HepG2 (cell line): Measurements from ENCODE around the gene CAPZA1. TPM values are rescaled to one million over a fixed set of nuclear protein-coding genes. Genes with fewer than 3 reads are reported as not detected.
A peak's percentile ranks its signal among the peaks of the same experiment; 100 is the strongest.

Experiments
- DNMT3B ChIP-seq: conservative IDR thresholded peaks from 2 replicates; pipeline ENCODE4 v1.6.1; 2016; ENCODE audit warnings: missing biosample characterization, control low read depth
- FOSL2 ChIP-seq: sonication (generic); formaldehyde crosslinking; IDR thresholded peaks from 2 replicates; pipeline ENCODE4 v1.4.0; 2020; ENCODE audit warnings: missing genetic modification reagents
- GPN1 ChIP-seq: sonication (generic); formaldehyde crosslinking; IDR thresholded peaks from 2 replicates; pipeline ENCODE4 v1.5.1; 2020; ENCODE audit warnings: missing genetic modification reagents, borderline replicate concordance
- HES4 ChIP-seq: sonication (generic); formaldehyde crosslinking; IDR thresholded peaks from 2 replicates; pipeline ENCODE4 v1.9.0; 2021; ENCODE audit warnings: mild to moderate bottlenecking, missing genetic modification reagents, borderline replicate concordance
- HNRNPH1 ChIP-seq: fragments of 200-400 bp; formaldehyde crosslinking; optimal IDR thresholded peaks from 2 replicates; pipeline ENCODE3; 2017; ENCODE audit warnings: mild to moderate bottlenecking, low read depth, low read length
- HOXA9 ChIP-seq: sonication (generic); formaldehyde crosslinking; IDR thresholded peaks from 2 replicates; pipeline ENCODE4 v1.8.1; 2022; ENCODE audit warnings: missing genetic modification reagents, mild to moderate bottlenecking, moderate library complexity, borderline replicate concordance
- JUNB ChIP-seq: sonication (generic); formaldehyde crosslinking; IDR thresholded peaks from 2 replicates; pipeline ENCODE4 v1.8.0; 2022; ENCODE audit warnings: missing genetic modification reagents, mild to moderate bottlenecking, borderline replicate concordance
- SMAD1 ChIP-seq: sonication (generic); formaldehyde crosslinking; IDR thresholded peaks from 2 replicates; pipeline ENCODE4 v1.4.0; 2020; ENCODE audit warnings: missing genetic modification reagents, low read depth, mild to moderate bottlenecking, borderline replicate concordance
- TBX3 ChIP-seq: fragments of 450-650 bp; IDR thresholded peaks from 2 replicates; pipeline ENCODE4 v1.6.1; 2017; ENCODE audit warnings: antibody characterized with exemption, mild to moderate bottlenecking, inconsistent platforms, borderline replicate concordance
- ZFP36L1 ChIP-seq: sonication (generic); formaldehyde crosslinking; IDR thresholded peaks from 2 replicates; pipeline ENCODE4 v1.8.0; 2022; ENCODE audit warnings: mild to moderate bottlenecking, missing genetic modification reagents, moderate library complexity
- ZNF224 ChIP-seq: sonication (generic); formaldehyde crosslinking; IDR thresholded peaks from 2 replicates; pipeline ENCODE4 v1.5.0; 2020; ENCODE audit warnings: mild to moderate bottlenecking, missing genetic modification reagents
- ZNF230 ChIP-seq: sonication (generic); formaldehyde crosslinking; IDR thresholded peaks from 2 replicates; pipeline ENCODE4 v1.4.0; 2020; ENCODE audit warnings: mild to moderate bottlenecking, missing genetic modification reagents
- ZNF264 ChIP-seq: sonication (generic); formaldehyde crosslinking; IDR thresholded peaks from 2 replicates; pipeline ENCODE4 v1.4.0; 2020; ENCODE audit warnings: missing genetic modification reagents
- ZNF326 ChIP-seq: sonication (generic); formaldehyde crosslinking; IDR thresholded peaks from 2 replicates; pipeline ENCODE4 v1.4.0; 2020; ENCODE audit warnings: missing genetic modification reagents, borderline replicate concordance
- ZNF549 ChIP-seq: sonication (generic); formaldehyde crosslinking; IDR thresholded peaks from 2 replicates; pipeline ENCODE4 v1.5.0; 2020; ENCODE audit warnings: missing genetic modification reagents
- ZNF572 ChIP-seq: sonication (generic); formaldehyde crosslinking; IDR thresholded peaks from 2 replicates; pipeline ENCODE4 v1.5.1; 2020; ENCODE audit warnings: mild to moderate bottlenecking, missing genetic modification reagents
- ZNF768 ChIP-seq: sonication (generic); formaldehyde crosslinking; IDR thresholded peaks from 2 replicates; pipeline ENCODE4 v1.4.0; 2020; ENCODE audit warnings: missing genetic modification reagents
- ZSCAN21 ChIP-seq: sonication (generic); formaldehyde crosslinking; IDR thresholded peaks from 2 replicates; pipeline ENCODE4 v1.8.0; 2022; ENCODE audit warnings: mild to moderate bottlenecking, missing genetic modification reagents, moderate library complexity, borderline replicate concordance
- polyA plus RNA-seq, 8 experiments: library from polyadenylated mRNA; depleted of rRNA in 3 of 8; stranded (reverse) in 7 of 8; unstranded in 1 of 8; fragments of >200 nt; fragmentation: Illumina TruSeq in 4 of 8; extraction: Trizol in 4 of 8; gene quantifications; 2 replicates each; pipeline versions ENCODE4 v1.2.1 to v1.2.3, GENCODE V29; 2011 to 2016; ENCODE audit warnings: low read depth in 4 of 8, missing spikeins in 1 of 8, mixed read lengths in 1 of 8; ENCODE audit not compliant: insufficient read depth in 1 of 8
- total RNA-seq, 5 experiments: library from RNA; depleted of rRNA; stranded (reverse); fragments of >200 nt; fragmentation: Illumina TruSeq; extraction: Trizol; gene quantifications; 2 replicates each; pipeline ENCODE4 v1.2.3, GENCODE V29; 2016; ENCODE audit warnings: low read depth in 1 of 5
- TF ChIP-seq, protein P1 (sequence below): sonication (generic); formaldehyde crosslinking; IDR thresholded peaks from 2 replicates; pipeline ENCODE4 v1.5.1; 2020; ENCODE audit warnings: mild to moderate bottlenecking, missing genetic modification reagents
- TF ChIP-seq, protein P2 (sequence below): sonication (generic); formaldehyde crosslinking; IDR thresholded peaks from 2 replicates; pipeline ENCODE4 v1.5.1; 2020; ENCODE audit warnings: mild to moderate bottlenecking, moderate library complexity, missing genetic modification reagents
- TF ChIP-seq, protein P3 (sequence below): sonication (generic); formaldehyde crosslinking; IDR thresholded peaks from 2 replicates; pipeline ENCODE4 v1.8.0; 2022; ENCODE audit warnings: missing genetic modification reagents, low read depth, mild to moderate bottlenecking, borderline replicate concordance
- TF ChIP-seq, protein P4 (sequence below): sonication (generic); formaldehyde crosslinking; IDR thresholded peaks from 2 replicates; pipeline ENCODE4 v1.5.0; 2020; ENCODE audit warnings: missing genetic modification reagents, mild to moderate bottlenecking, borderline replicate concordance

CAPZA1 gene
- total and polyA plus RNA-seq, 2 of the 13 experiments (the other 11 are each of a cell fraction or from before 2014, with no cell fraction given), result 67.0 to 117 TPM

DNA sequence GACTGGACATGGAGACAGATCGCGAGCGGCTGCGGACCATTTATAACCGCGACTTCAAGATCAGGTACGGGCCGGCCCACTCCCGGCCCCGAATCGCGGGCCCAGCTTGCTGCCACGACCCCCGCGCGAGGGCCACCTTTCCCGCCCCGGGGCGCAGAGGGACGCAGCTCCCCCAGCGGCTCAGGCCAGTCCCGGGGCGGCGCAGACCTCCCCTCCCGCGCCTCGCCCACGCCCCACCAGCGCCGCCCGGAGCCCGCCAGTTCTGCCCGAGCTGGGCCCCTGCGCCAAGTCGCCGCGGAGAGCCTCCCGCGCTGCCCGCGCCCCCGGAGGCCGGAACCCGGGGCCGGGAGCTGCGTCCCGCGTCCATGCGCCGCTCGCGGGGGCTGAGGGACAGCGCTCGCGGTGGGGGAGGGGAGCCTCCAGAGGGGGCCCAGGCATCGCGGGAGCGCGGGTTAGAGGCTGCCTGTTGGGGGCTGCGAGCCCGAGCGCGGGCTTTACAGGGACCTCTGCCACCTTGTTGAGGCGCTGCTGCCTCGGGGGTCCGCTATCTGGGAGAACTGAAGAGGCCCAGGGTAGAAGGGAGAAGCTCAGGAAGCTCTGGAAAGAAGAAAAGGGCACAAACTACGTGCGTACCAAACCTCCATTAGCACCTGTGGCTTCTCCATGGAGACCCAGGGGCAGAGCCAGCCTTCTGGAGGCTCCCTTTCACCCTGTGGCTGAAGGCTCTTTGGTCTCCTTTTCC is 55.5 kb downstream of the CAPZA1 start (continued):
- TF ChIP-seq, protein P1, sequence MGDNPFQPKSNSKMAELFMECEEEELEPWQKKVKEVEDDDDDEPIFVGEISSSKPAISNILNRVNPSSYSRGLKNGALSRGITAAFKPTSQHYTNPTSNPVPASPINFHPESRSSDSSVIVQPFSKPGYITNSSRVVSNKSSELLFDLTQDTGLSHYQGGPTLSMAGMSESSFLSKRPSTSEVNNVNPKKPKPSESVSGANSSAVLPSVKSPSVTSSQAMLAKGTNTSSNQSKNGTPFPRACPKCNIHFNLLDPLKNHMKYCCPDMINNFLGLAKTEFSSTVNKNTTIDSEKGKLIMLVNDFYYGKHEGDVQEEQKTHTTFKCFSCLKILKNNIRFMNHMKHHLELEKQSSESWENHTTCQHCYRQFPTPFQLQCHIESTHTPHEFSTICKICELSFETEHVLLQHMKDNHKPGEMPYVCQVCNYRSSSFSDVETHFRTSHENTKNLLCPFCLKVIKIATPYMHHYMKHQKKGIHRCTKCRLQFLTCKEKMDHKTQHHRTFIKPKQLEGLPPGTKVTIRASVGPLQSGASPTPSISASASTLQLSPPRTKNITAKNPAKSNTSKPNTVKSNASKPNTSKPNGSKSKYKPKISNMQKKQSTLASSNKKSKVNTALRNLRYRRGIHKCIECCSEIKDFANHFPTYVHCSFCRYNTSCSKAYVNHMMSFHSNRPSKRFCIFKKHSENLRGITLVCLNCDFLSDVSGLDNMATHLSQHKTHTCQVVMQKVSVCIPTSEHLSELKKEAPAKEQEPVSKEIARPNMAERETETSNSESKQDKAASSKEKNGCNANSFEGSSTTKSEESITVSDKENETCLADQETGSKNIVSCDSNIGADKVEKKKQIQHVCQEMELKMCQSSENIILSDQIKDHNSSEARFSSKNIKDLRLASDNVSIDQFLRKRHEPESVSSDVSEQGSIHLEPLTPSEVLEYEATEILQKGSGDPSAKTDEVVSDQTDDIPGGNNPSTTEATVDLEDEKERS, result no peak
- TF ChIP-seq SMAD1 (no peak), HES4 (CRISPR knock-in tag) (peak; percentile 51; the same call in 1 of the 2 replicates), ZNF224 (CRISPR knock-in tag) (no peak), DNMT3B (no peak), ZNF549 (CRISPR knock-in tag) (no peak), HNRNPH1 (no peak), TBX3 (no peak), ZNF264 (no peak; the same call in 1 of the 2 replicates), JUNB (no peak), ZSCAN21 (CRISPR knock-in tag) (peak; percentile 52; the same call in 1 of the 2 replicates), ZNF768 (CRISPR knock-in tag) (peak; percentile 56; the same call in 1 of the 2 replicates), ZNF230 (CRISPR knock-in tag) (no peak), ZFP36L1 (CRISPR knock-in tag) (0 out of 2 replicates have a peak, but pooled peaks have one; percentile 46), HOXA9 (CRISPR knock-in tag) (no peak), FOSL2 (CRISPR knock-in tag) (no peak), ZNF572 (CRISPR knock-in tag) (no peak), ZNF326 (CRISPR knock-in tag) (no peak), GPN1 (CRISPR knock-in tag) (no peak)
- TF ChIP-seq, protein P2, sequence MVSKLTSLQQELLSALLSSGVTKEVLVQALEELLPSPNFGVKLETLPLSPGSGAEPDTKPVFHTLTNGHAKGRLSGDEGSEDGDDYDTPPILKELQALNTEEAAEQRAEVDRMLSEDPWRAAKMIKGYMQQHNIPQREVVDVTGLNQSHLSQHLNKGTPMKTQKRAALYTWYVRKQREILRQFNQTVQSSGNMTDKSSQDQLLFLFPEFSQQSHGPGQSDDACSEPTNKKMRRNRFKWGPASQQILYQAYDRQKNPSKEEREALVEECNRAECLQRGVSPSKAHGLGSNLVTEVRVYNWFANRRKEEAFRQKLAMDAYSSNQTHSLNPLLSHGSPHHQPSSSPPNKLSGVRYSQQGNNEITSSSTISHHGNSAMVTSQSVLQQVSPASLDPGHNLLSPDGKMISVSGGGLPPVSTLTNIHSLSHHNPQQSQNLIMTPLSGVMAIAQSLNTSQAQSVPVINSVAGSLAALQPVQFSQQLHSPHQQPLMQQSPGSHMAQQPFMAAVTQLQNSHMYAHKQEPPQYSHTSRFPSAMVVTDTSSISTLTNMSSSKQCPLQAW (CRISPR knock-in tag), result no peak
- TF ChIP-seq, protein P3, sequence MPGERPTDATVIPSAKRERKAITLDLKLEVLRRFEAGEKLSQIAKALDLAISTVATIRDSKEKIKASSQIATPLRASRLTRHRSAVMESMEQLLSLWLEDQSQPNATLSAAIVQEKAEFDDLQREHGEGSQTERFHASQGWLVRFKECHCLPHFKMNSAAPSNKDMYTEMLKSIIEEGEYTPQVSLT (CRISPR knock-in tag), result no peak
- TF ChIP-seq, protein P4, sequence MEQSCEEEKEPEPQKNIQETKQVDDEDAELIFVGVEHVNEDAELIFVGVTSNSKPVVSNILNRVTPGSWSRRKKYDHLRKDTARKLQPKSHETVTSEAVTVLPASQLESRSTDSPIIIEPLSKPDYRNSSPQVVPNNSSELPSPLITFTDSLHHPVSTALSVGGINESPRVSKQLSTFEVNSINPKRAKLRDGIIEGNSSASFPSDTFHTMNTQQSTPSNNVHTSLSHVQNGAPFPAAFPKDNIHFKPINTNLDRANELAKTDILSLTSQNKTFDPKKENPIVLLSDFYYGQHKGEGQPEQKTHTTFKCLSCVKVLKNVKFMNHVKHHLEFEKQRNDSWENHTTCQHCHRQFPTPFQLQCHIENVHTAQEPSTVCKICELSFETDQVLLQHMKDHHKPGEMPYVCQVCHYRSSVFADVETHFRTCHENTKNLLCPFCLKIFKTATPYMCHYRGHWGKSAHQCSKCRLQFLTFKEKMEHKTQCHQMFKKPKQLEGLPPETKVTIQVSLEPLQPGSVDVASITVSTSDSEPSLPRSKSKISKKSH, result no peak
